Liver (tissue), 3 donors: Measurements from ENCODE around the gene GDF10.

Experiments
- CTCF ChIP-seq: fragments of 150-350 bp; IDR thresholded peaks from 2 replicates; pipeline ENCODE4 v1.5.1; 2017; ENCODE audit warnings: improper control_type of control experiment, low read depth, low read length; ENCODE audit not compliant: missing input control
- EGR1 ChIP-seq, 2 donors: IDR thresholded peaks; 2 replicates each; pipeline ENCODE4 v1.6.1; 2016 to 2018; ENCODE audit warnings: antibody characterized with exemption in 2 of 2, low read depth in 2 of 2
- FOXA1 ChIP-seq: IDR thresholded peaks from 2 replicates; pipeline ENCODE4 v1.6.1; 2016; ENCODE audit warnings: antibody characterized with exemption
- MAX ChIP-seq: IDR thresholded peaks from 2 replicates; pipeline ENCODE4 v1.6.1; 2016; ENCODE audit warnings: antibody characterized with exemption
- RAD21 ChIP-seq, 2 donors: IDR thresholded peaks; 2 replicates each; pipeline ENCODE4 v1.6.1; 2016; ENCODE audit warnings: antibody characterized with exemption in 2 of 2, mild to moderate bottlenecking in 2 of 2
- REST ChIP-seq: IDR thresholded peaks from 2 replicates; pipeline ENCODE4 v1.6.1; 2016; ENCODE audit warnings: antibody characterized with exemption, mild to moderate bottlenecking
- RXRA ChIP-seq, 2 donors: IDR thresholded peaks; 2 replicates each; pipeline ENCODE4 v1.6.1; 2017 to 2018; ENCODE audit warnings: antibody characterized with exemption in 2 of 2, mild to moderate bottlenecking in 1 of 2
- SP1 ChIP-seq: IDR thresholded peaks from 2 replicates; pipeline ENCODE4 v1.6.1; 2018; ENCODE audit warnings: antibody characterized with exemption, mild to moderate bottlenecking
- TAF1 ChIP-seq: conservative IDR thresholded peaks from 2 replicates; pipeline ENCODE4 v1.6.1; 2016; ENCODE audit warnings: antibody characterized with exemption, mild to moderate bottlenecking
- YY1 ChIP-seq: IDR thresholded peaks from 2 replicates; pipeline ENCODE4 v1.6.1; 2016; ENCODE audit warnings: antibody characterized with exemption, mild to moderate bottlenecking
- ZBTB33 ChIP-seq: IDR thresholded peaks from 2 replicates; pipeline ENCODE4 v1.6.1; 2016; ENCODE audit warnings: antibody characterized with exemption
- donor health status: healthy.
- donor health status: healthy.

GRCh38 chr10:47283101-47283630 lies 16.8 kb upstream of the GDF10 start:
- TF ChIP-seq REST = no peak
- no peak for TF ChIP-seq CTCF
- no peak for TF ChIP-seq SP1
- no peak for TF ChIP-seq RAD21 (IDR thresholded peaks at IDR 0.05)
- no peak for TF ChIP-seq FOXA1
- TF ChIP-seq TAF1 = no peak
- no peak for TF ChIP-seq ZBTB33
- TF ChIP-seq MAX = no peak
- TF ChIP-seq EGR1 (IDR thresholded peaks at IDR 0.05; ENCODE audit: low read depth in 2 of 2) = no peak
- TF ChIP-seq YY1 = no peak
- no peak for TF ChIP-seq RXRA (IDR thresholded peaks at IDR 0.05)
